ENCODE results near the gene DNASE1L2.

- no peak for TF ChIP-seq CTCF (IDR thresholded peaks at IDR 0.05; ENCODE audit: low read depth, low read length, missing input control)
- TF ChIP-seq RAD21 (IDR thresholded peaks at IDR 0.05) = no peak
- TF ChIP-seq MAX (IDR thresholded peaks at IDR 0.05) = no peak
- no peak for TF ChIP-seq FOXA1 (IDR thresholded peaks at IDR 0.05)
- TF ChIP-seq REST (IDR thresholded peaks at IDR 0.05) = no peak
- TF ChIP-seq TAF1 (conservative IDR thresholded peaks at IDR 0.05) = no peak
- no peak for TF ChIP-seq YY1 (IDR thresholded peaks at IDR 0.05)
- no peak for TF ChIP-seq ZBTB33 (IDR thresholded peaks at IDR 0.05)
- TF ChIP-seq JUND (IDR thresholded peaks at IDR 0.05) = no peak
- TF ChIP-seq NR2F2 (IDR thresholded peaks at IDR 0.05) = no peak
- TF ChIP-seq GABPA (IDR thresholded peaks at IDR 0.05 in 1 of 2, conservative IDR thresholded peaks at IDR 0.05 in 1 of 2) = no peak
- TF ChIP-seq HNF4G (IDR thresholded peaks at IDR 0.05) = no peak
Observed at GRCh38 chr16:2195322-2196161, 40.7 kb upstream of the DNASE1L2 start.

Data from liver (tissue), 3 donors.